GM13976 (cell line): ENCODE measurements around the gene ORC6.

Experiments used
- DNase-seq: peaks from one replicate; pipeline ENCODE4 v3.0.0; 2012; ENCODE audit warnings: low spot score
- CTCF ChIP-seq: IDR thresholded peaks from 2 replicates; pipeline ENCODE4 v1.5.1; 2012; ENCODE audit warnings: borderline replicate concordance, mild to moderate bottlenecking; ENCODE audit not compliant: insufficient read depth; ENCODE audit errors: extremely low read depth, missing control alignments, control extremely low read depth
- in situ Hi-C: fragments of 300-500 bp; cut with MboI; formaldehyde crosslinking; loops from one replicate; pipeline ENCODE4 v1.12.0; 2022; ENCODE audit warnings: low sequenced_read_pairs, mixed read lengths, inconsistent platforms; ENCODE audit not compliant: unreplicated experiment

ORC6 gene

GRCh38 chr16:46700048-46700447 is 10.6 kb downstream of the ORC6 start:
- in situ Hi-C loops, result no loop called here
- DNase-seq, result no peak
- no peak for TF ChIP-seq CTCF

DNA sequence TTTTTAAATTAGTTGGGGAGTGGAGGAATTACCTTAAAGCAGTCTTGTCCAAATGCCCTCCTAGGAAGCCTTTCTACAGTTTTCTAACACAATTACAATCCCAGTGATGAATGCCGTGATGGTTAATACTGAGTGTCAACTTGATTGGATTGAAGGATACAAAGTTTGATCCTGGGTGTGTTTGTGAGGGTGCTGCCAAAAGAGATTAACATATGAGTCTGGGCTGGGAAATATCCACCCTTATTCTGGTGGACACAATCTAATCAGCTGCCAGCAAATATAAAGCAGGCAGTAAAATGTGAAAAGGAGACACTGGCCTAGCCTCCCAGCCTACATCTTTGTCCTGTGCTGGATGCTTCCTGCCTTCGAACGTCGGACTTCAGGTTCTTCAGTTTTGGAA is 12.2 kb downstream of the ORC6 start:
- TF ChIP-seq CTCF, result no peak
- DNase-seq, result no peak
- in situ Hi-C loops, result no loop called here

- in situ Hi-C loops, result no loop called here
- DNase-seq, result no peak
- no peak for TF ChIP-seq CTCF
Observed at GRCh38 chr16:46702030-46702429, 12.6 kb downstream of the ORC6 start.

DNA sequence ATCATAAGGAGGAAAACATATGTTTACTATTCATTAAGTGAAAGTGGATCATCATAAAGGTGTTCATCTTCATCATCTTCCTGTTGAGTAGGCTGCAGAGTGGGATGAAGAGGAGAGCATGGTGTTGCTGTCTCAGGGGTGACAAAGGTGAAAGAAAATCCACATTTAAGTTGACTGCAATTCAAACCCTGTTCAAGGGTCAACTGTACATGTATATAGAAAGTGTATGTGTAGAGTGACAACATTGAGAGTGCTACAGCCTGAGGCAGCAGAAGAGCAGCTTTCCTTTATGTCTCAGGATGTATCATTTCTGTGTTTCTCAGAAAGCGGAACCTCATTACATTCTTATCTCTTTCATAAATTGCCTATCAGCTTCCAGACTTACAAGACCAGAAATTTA is 17.2 kb downstream of the ORC6 start:
- no peak for TF ChIP-seq CTCF
- in situ Hi-C loops, result no loop called here
- DNase-seq, result no peak

DNA sequence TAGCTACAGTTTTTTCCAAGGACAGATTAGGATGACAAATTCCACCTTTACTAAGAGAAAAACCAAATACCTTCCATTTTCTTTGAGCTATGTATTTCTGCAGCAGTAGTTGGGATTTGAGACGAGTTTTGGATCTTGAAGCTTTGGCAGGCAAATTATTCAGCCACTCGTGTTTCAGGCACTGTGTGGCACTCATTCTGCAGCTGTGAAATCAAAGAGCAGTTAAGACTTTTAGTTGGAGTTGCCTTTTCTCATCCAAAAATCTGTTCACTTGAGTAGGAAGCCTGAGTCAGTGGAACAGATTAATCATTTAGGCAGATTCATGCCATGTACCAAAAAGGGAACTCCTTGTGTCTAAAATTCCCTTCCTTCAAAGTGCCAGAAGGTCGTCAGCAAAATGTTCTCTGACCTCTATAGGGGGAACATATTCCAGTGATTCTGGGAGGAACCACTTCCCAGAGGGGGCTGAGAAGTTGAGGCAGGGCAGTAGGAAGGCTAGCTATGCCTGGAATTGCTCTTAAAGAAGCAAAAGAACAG is 20.1 kb downstream of the ORC6 start:
- in situ Hi-C loops, result no loop called here
- no peak for TF ChIP-seq CTCF
- DNase-seq, result no peak

DNA sequence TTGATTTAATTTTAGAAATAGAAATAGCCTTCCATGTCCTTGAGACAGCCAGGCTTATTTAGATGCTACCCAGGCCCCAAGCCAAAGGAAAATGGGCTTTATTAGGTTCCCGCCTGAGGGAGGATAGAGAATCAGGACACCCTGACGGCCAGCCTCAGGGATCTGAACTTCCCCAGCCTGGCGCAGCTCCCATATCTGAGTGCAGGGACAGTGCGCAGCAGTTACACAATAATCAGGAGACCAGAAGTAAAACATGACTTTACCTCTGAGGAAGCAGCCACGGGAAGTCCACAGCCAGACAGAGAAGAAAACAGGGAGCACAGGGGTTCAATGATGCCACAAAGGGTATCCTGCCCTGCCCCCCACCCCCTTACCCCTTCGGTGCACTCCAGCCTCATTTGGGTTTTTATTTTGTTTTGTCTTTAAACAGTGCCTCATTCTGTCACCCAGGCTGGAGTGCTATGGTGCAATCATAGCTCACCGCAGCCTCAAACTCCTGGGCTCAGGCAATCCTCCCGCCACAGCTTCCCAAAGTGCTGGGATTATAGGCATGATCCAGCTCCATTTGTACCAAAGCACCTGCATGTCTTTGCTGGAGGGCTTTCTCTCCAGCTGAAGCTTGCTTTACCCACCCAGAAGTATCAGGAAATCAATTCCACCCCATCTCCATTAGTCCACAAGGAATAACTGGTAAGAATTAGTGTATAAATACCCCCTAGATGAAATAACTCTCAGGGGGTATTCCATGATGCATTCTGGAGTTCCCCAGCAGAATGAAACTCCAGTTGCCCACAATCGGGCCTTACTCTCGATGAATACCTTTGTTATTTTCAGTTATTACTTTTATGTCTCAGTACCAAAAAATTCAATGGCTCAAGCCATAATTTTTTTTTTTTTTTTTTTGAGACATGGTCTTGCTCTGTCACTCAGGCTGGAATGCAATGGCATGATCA is 21.9 kb downstream of the ORC6 start:
- no peak for DNase-seq
- TF ChIP-seq CTCF, result no peak
- in situ Hi-C loops, result no loop called here

DNA sequence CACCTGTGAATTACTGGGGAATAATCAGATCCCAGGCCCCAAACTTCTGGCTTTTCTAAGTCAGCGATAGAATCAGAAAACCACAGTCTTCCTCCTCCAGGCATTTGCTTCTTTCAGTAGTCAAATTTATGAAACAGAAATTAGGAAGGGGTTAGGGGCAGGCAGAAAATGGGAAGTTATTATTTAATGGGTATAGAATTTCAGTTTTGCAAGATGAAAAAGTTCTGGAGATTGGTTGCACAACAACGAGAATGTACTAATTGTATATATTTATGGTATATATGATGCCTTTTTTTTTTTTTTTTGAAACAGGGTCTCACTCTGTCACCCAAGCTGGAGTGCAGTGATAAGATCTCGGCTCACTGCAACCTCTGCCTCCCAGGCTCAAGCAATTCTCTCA is 23.5 kb downstream of the ORC6 start:
- in situ Hi-C loops, result no loop called here
- no peak for TF ChIP-seq CTCF
- DNase-seq, result no peak
